HepG2 (cell line): ENCODE measurements around the gene CFAP97. TPM values are rescaled to one million over a fixed set of nuclear protein-coding genes. Genes with fewer than 3 reads are reported as not detected.

Source experiments
- CBX1 ChIP-seq: IDR thresholded peaks from one replicate; pipeline ENCODE4 v1.6.1; 2016; ENCODE audit warnings: antibody characterized with exemption, low read depth
- FOXP4 ChIP-seq: sonication (generic); formaldehyde crosslinking; IDR thresholded peaks from 2 replicates; pipeline ENCODE4 v1.4.0; 2020; ENCODE audit warnings: missing genetic modification reagents
- GLI4 ChIP-seq: sonication (generic); formaldehyde crosslinking; IDR thresholded peaks from 2 replicates; pipeline ENCODE4 v1.5.1; 2020; ENCODE audit warnings: missing genetic modification reagents, mild to moderate bottlenecking, moderate library complexity, borderline replicate concordance
- GRHL1 ChIP-seq: sonication (generic); formaldehyde crosslinking; conservative IDR thresholded peaks from 2 replicates; pipeline ENCODE4 v1.8.0; 2022; ENCODE audit warnings: missing genetic modification reagents
- HCFC1 ChIP-seq: fragments of 150-350 bp; IDR thresholded peaks from 2 replicates; pipeline ENCODE4 v1.6.1; 2014; ENCODE audit warnings: low read depth, low read length
- HINFP ChIP-seq: sonication (generic); formaldehyde crosslinking; IDR thresholded peaks from 2 replicates; pipeline ENCODE4 v1.4.0; 2020; ENCODE audit warnings: low read depth, mild to moderate bottlenecking, missing genetic modification reagents
- KLF12 ChIP-seq: sonication (generic); formaldehyde crosslinking; IDR thresholded peaks from 2 replicates; pipeline ENCODE4 v1.4.0; 2020; ENCODE audit warnings: missing genetic modification reagents, borderline replicate concordance
- KLF15 ChIP-seq: sonication (generic); formaldehyde crosslinking; IDR thresholded peaks from 2 replicates; pipeline ENCODE4 v1.8.1; 2023; ENCODE audit warnings: borderline replicate concordance, mild to moderate bottlenecking, inconsistent platforms, missing genetic modification reagents, mixed read lengths
- REXO4 ChIP-seq: sonication (generic); formaldehyde crosslinking; IDR thresholded peaks from 2 replicates; pipeline ENCODE4 v1.8.0; 2022; ENCODE audit warnings: missing genetic modification reagents, mild to moderate bottlenecking, borderline replicate concordance
- RXRA ChIP-seq: sonication (generic); formaldehyde crosslinking; IDR thresholded peaks from 2 replicates; pipeline ENCODE4 v1.5.1; 2020; ENCODE audit warnings: missing genetic modification reagents
- SRF ChIP-seq: IDR thresholded peaks from 2 replicates; pipeline ENCODE4 v1.6.1; 2011; ENCODE audit warnings: mild to moderate bottlenecking, low read depth, low read length, moderate library complexity
- ZBTB4 ChIP-seq: sonication (generic); formaldehyde crosslinking; IDR thresholded peaks from 2 replicates; pipeline ENCODE4 v1.4.0; 2020; ENCODE audit warnings: missing genetic modification reagents, mild to moderate bottlenecking, borderline replicate concordance
- ZMYM2 ChIP-seq: sonication (generic); formaldehyde crosslinking; IDR thresholded peaks from 2 replicates; pipeline ENCODE4 v1.8.0; 2022; ENCODE audit warnings: mild to moderate bottlenecking, missing genetic modification reagents
- ZNF18 ChIP-seq: sonication (generic); formaldehyde crosslinking; IDR thresholded peaks from 2 replicates; pipeline ENCODE4 v1.8.0; 2022; ENCODE audit warnings: mild to moderate bottlenecking, missing genetic modification reagents; ENCODE audit not compliant: insufficient replicate concordance
- ZNF280B ChIP-seq: sonication (generic); formaldehyde crosslinking; IDR thresholded peaks from 2 replicates; pipeline ENCODE4 v1.5.0; 2020; ENCODE audit warnings: missing genetic modification reagents, mild to moderate bottlenecking, borderline replicate concordance
- polyA plus RNA-seq, 8 experiments: library from polyadenylated mRNA; depleted of rRNA in 3 of 8; stranded (reverse) in 7 of 8; unstranded in 1 of 8; fragments of >200 nt; fragmentation: Illumina TruSeq in 4 of 8; extraction: Trizol in 4 of 8; gene quantifications; 2 replicates each; pipeline versions ENCODE4 v1.2.1 to v1.2.3, GENCODE V29; 2011 to 2016; ENCODE audit warnings: low read depth in 4 of 8, missing spikeins in 1 of 8, mixed read lengths in 1 of 8; ENCODE audit not compliant: insufficient read depth in 1 of 8
- total RNA-seq, 5 experiments: library from RNA; depleted of rRNA; stranded (reverse); fragments of >200 nt; fragmentation: Illumina TruSeq; extraction: Trizol; gene quantifications; 2 replicates each; pipeline ENCODE4 v1.2.3, GENCODE V29; 2016; ENCODE audit warnings: low read depth in 1 of 5

Gene CFAP97
- total and polyA plus RNA-seq, 2 of the 13 experiments (the other 11 are each of a cell fraction or from before 2014, with no cell fraction given) = 32.1 to 44.4 TPM

GRCh38 chr4:185203486-185204237 lies at the start of gene CFAP97 (continued):
- TF ChIP-seq REXO4 (CRISPR knock-in tag) (0 out of 2 replicates have a peak, but pooled peaks have one; percentile 33), RXRA (CRISPR knock-in tag) (0 out of 2 replicates have a peak, but pooled peaks have one; percentile 20), CBX1 (no peak), ZMYM2 (no peak), HINFP (CRISPR knock-in tag) (no peak), GLI4 (CRISPR knock-in tag) (no peak), ZBTB4 (CRISPR knock-in tag) (no peak), HCFC1 (no peak), SRF (no peak), ZNF18 (CRISPR knock-in tag) (no peak), GRHL1 (CRISPR knock-in tag) (no peak), ZNF280B (CRISPR knock-in tag) (no peak), KLF12 (CRISPR knock-in tag) (no peak), KLF15 (no peak), FOXP4 (no peak)
